ENCODE results near the gene DIAPH2.
"Not testable (repeated sequence)": the region's sequence is repeated elsewhere in the genome, so short reads cannot be mapped to it uniquely, and the experiment has no call there.

The DIAPH2 gene

GRCh38 chrX:96859422-96859821 lies 174.8 kb downstream of the DIAPH2 start:
- H3K4me1 ChIP-seq (ENCODE audit: insufficient read depth, low read length); H3K9me3 ChIP-seq (ENCODE audit: low read length); H2AFZ ChIP-seq (ENCODE audit: low read depth, low read length); H3K27me3 ChIP-seq (ENCODE audit: insufficient read depth, low read length); H3K36me3 ChIP-seq (ENCODE audit: insufficient read depth, low read length); H3K4me3 ChIP-seq (ENCODE audit: low read length): not testable (repeated sequence)

- no peak overlapping the region for H2AFZ ChIP-seq (ENCODE audit: low read depth, low read length)
- no peaks in the 10 kb centered on the region for H3K36me3 ChIP-seq (ENCODE audit: insufficient read depth, low read length)
- H3K27me3 ChIP-seq (ENCODE audit: insufficient read depth, low read length): no peaks in the 10 kb centered on the region
- no peaks in the 10 kb centered on the region for H3K9me3 ChIP-seq (ENCODE audit: low read length)
- H3K4me1 ChIP-seq (ENCODE audit: insufficient read depth, low read length): no peaks in the 10 kb centered on the region
- H3K4me3 ChIP-seq (ENCODE audit: low read length): no peak overlapping the region
Measured at GRCh38 chrX:96861218-96861617, 176.6 kb downstream of the DIAPH2 start.

DNA sequence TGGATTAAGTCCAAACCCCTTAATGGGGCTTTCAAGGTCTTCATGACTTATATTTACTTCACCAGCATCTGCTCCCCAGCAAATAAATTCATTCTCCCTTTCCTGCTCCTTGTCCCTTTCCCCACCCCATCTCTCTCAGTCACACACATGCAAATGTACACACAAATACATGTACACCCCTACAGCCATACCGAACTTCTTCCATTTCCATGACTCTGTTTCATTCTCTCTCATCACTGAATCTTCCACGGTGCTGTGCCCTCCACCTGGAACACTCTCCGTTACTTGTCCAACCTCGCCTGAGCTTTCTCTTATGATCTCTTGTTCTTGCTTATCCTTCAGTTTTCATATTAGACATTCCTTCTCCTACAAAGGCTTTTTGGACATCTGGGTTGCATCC lies 177.0 kb downstream of the DIAPH2 start:
- no peak overlapping the region for H3K4me3 ChIP-seq (ENCODE audit: low read length)
- H3K4me1 ChIP-seq (ENCODE audit: insufficient read depth, low read length): no peaks in the 10 kb centered on the region
- no peaks in the 10 kb centered on the region for H3K27me3 ChIP-seq (ENCODE audit: insufficient read depth, low read length)
- no peaks in the 10 kb centered on the region for H3K9me3 ChIP-seq (ENCODE audit: low read length)
- no peaks in the 10 kb centered on the region for H3K36me3 ChIP-seq (ENCODE audit: insufficient read depth, low read length)
- no peak overlapping the region for H2AFZ ChIP-seq (ENCODE audit: low read depth, low read length)

GRCh38 chrX:96883608-96884007 lies 199.0 kb downstream of the DIAPH2 start, which contains the start of gene RPA4:
RPA4 (plus strand) TSS chrX:96883908; CDS start chrX:96884311, 403 bp downstream.
- Histone ChIP-seq H3K4me3 (ENCODE audit: low read length) (no peak within 1 kb of the TSS), H3K36me3 (ENCODE audit: insufficient read depth, low read length) (no peaks in the 10 kb centered on the region), H2AFZ (ENCODE audit: low read depth, low read length) (no peak within 1 kb of the TSS), H3K27me3 (ENCODE audit: insufficient read depth, low read length) (no peaks in the 10 kb centered on the region), H3K9me3 (ENCODE audit: low read length) (no peaks in the 10 kb centered on the region), H3K4me1 (ENCODE audit: insufficient read depth, low read length) (no peaks in the 10 kb centered on the region)

GRCh38 chrX:96884027-96884426 lies 199.4 kb downstream of the DIAPH2 start:
- Histone ChIP-seq H2AFZ (ENCODE audit: low read depth, low read length) (no peak overlapping the region), H3K4me1 (ENCODE audit: insufficient read depth, low read length) (no peaks in the 10 kb centered on the region), H3K36me3 (ENCODE audit: insufficient read depth, low read length) (no peaks in the 10 kb centered on the region), H3K9me3 (ENCODE audit: low read length) (no peaks in the 10 kb centered on the region), H3K4me3 (ENCODE audit: low read length) (no peak overlapping the region), H3K27me3 (ENCODE audit: insufficient read depth, low read length) (no peaks in the 10 kb centered on the region)

DNA sequence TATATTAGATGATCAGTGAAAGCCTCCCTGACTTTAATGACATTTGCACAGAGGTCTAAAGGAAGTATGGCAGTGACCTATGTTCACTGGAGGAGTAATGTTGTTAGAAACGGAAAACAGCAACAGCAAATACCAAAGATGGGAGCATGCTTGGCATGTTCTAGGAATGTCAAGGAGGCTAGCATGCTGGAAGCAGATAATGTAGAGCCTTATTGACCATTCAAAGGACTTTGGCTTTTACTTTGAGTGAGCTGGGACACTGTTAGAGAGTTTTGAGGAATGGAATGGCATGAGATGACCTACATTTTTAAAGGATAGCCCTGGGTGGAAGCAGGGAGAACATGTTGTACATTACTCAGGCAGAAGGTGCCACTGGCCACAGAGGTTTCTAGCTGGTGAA lies 205.1 kb downstream of the DIAPH2 start:
- Histone ChIP-seq H3K4me1 (ENCODE audit: insufficient read depth, low read length) (no peaks in the 10 kb centered on the region), H3K27me3 (ENCODE audit: insufficient read depth, low read length) (no peaks in the 10 kb centered on the region), H3K36me3 (ENCODE audit: insufficient read depth, low read length) (no peaks in the 10 kb centered on the region), H2AFZ (ENCODE audit: low read depth, low read length) (no peak overlapping the region), H3K9me3 (ENCODE audit: low read length) (no peaks in the 10 kb centered on the region), H3K4me3 (ENCODE audit: low read length) (no peak overlapping the region)

DNA sequence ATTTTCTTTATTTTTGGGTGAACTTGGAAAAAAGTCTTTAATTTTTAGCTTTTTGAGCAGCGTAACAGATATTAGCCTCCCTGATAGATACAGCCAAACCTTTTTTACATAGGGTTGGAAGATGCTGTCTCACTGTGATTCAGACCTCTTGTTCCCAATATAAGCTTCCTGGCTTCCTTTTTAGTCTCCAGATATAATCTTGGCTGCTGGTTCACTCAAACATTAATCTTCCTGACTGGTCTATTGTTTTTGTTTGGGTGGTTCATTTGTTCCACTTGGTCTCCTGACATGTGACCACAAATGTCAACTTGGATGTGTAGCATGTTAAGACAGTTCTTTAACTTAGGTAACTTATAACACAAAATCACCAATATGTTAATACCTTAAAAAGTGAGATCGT lies 222.1 kb downstream of the DIAPH2 start:
- H3K36me3 ChIP-seq (ENCODE audit: insufficient read depth, low read length): no peaks in the 10 kb centered on the region
- H3K9me3 ChIP-seq (ENCODE audit: low read length): no peaks in the 10 kb centered on the region
- no peak overlapping the region for H2AFZ ChIP-seq (ENCODE audit: low read depth, low read length)
- no peaks in the 10 kb centered on the region for H3K27me3 ChIP-seq (ENCODE audit: insufficient read depth, low read length)
- H3K4me3 ChIP-seq (ENCODE audit: low read length): no peak overlapping the region
- no peaks in the 10 kb centered on the region for H3K4me1 ChIP-seq (ENCODE audit: insufficient read depth, low read length)

DNA sequence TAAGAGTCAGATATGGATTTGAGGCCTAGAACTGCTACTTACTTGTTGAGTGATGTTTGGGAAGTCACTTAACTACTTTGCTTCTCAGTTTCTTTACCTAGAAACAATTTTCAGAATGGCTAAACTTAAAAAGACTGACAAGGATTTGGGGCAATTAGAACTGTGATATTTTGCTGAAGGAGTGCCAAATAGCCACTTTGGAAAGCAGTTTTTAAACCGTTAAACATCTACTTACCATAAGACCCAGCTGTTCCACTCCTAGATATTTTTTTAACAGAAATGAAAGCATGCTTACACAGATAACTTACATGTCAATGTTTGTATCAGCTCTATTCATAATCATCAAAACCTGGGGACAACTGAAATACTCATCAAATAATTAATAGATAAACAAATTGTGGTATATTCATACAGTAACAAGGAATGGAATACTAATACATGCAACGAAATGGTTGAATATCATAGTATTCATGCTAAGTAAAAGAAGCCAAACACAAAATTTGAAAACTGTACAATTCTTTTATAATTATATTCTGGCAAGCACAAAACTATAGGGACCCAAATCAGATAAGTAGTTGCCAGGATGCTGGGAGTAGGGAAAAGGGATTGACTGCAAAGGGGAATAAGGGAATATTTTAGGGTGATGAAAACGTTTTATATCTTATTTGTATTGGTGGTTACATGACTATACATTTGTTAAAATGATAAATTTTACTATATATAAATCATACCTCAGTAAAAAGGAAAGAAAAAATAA lies 223.1 kb downstream of the DIAPH2 start:
- Histone ChIP-seq H2AFZ (ENCODE audit: low read depth, low read length) (no peak overlapping the region), H3K9me3 (ENCODE audit: low read length) (no peaks in the 10 kb centered on the region), H3K27me3 (ENCODE audit: insufficient read depth, low read length) (no peaks in the 10 kb centered on the region), H3K36me3 (ENCODE audit: insufficient read depth, low read length) (no peaks in the 10 kb centered on the region), H3K4me1 (ENCODE audit: insufficient read depth, low read length) (no peaks in the 10 kb centered on the region), H3K4me3 (ENCODE audit: low read length) (no peak overlapping the region)

DNA sequence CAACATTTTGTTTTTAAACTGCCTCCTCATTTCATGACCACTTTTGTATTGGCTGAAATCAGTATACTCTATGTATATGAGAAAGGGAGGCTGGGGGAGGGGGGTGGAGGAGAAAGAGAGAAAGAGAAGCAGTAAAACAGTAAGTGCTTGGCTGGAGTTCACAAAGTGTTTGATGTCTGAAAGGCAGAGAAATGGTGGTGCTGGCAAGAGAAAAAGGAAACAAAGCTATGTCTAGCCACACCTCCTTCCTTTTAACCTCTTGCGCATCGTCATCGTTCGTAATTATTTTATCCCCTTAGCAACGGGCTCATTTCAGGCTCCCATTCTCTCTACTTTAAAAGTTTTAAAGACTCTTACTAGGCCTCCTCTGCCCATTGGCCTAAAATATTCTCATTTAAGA lies 224.6 kb downstream of the DIAPH2 start:
- H3K36me3 ChIP-seq (ENCODE audit: insufficient read depth, low read length): no peaks in the 10 kb centered on the region
- H3K9me3 ChIP-seq (ENCODE audit: low read length): no peaks in the 10 kb centered on the region
- no peak overlapping the region for H2AFZ ChIP-seq (ENCODE audit: low read depth, low read length)
- H3K4me1 ChIP-seq (ENCODE audit: insufficient read depth, low read length): no peaks in the 10 kb centered on the region
- H3K4me3 ChIP-seq (ENCODE audit: low read length): no peak overlapping the region
- H3K27me3 ChIP-seq (ENCODE audit: insufficient read depth, low read length): no peaks in the 10 kb centered on the region

- no peaks in the 10 kb centered on the region for H3K27me3 ChIP-seq (ENCODE audit: insufficient read depth, low read length)
- H2AFZ ChIP-seq (ENCODE audit: low read depth, low read length): no peak overlapping the region
- H3K4me3 ChIP-seq (ENCODE audit: low read length): no peak overlapping the region
- no peaks in the 10 kb centered on the region for H3K4me1 ChIP-seq (ENCODE audit: insufficient read depth, low read length)
- no peaks in the 10 kb centered on the region for H3K9me3 ChIP-seq (ENCODE audit: low read length)
- H3K36me3 ChIP-seq (ENCODE audit: insufficient read depth, low read length): no peaks in the 10 kb centered on the region
Measured at GRCh38 chrX:96918864-96919263, 234.2 kb downstream of the DIAPH2 start.

DNA sequence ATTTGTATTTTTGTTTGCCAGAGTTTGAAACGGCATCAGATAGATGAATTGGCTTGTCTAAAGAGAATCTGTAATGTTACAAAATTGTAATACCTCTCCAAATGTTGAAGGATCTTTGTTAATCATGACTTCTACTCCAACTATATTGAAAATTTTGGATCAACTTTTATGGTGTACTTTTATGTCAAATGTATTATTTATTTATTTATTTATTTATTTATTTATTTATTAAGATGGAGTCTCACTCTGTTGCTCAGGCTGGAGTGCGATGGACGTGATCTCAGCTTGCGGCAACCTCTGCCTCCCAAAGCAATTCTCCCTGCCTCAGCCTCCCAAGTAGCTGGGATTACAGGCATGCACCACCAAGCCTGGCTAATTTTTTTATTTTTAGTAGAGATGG lies 235.0 kb downstream of the DIAPH2 start:
- no peaks in the 10 kb centered on the region for H3K27me3 ChIP-seq (ENCODE audit: insufficient read depth, low read length)
- no peaks in the 10 kb centered on the region for H3K9me3 ChIP-seq (ENCODE audit: low read length)
- no peaks in the 10 kb centered on the region for H3K4me1 ChIP-seq (ENCODE audit: insufficient read depth, low read length)
- H3K36me3 ChIP-seq (ENCODE audit: insufficient read depth, low read length): no peaks in the 10 kb centered on the region
- no peak overlapping the region for H2AFZ ChIP-seq (ENCODE audit: low read depth, low read length)
- H3K4me3 ChIP-seq (ENCODE audit: low read length): no peak overlapping the region

GRCh38 chrX:96924581-96924980 lies 239.9 kb downstream of the DIAPH2 start:
- Histone ChIP-seq H3K9me3 (ENCODE audit: low read length) (no peaks in the 10 kb centered on the region), H3K4me3 (ENCODE audit: low read length) (no peak overlapping the region), H2AFZ (ENCODE audit: low read depth, low read length) (no peak overlapping the region), H3K4me1 (ENCODE audit: insufficient read depth, low read length) (no peaks in the 10 kb centered on the region), H3K36me3 (ENCODE audit: insufficient read depth, low read length) (no peaks in the 10 kb centered on the region), H3K27me3 (ENCODE audit: insufficient read depth, low read length) (no peaks in the 10 kb centered on the region)

- Histone ChIP-seq H3K4me1 (ENCODE audit: insufficient read depth, low read length) (peaks cover 5% of the 10 kb centered on the region), H3K36me3 (ENCODE audit: insufficient read depth, low read length) (no peaks in the 10 kb centered on the region), H3K9me3 (ENCODE audit: low read length) (no peaks in the 10 kb centered on the region), H3K4me3 (ENCODE audit: low read length) (no peak overlapping the region), H3K27me3 (ENCODE audit: insufficient read depth, low read length) (no peaks in the 10 kb centered on the region), H2AFZ (ENCODE audit: low read depth, low read length) (no peak overlapping the region)
Measured at GRCh38 chrX:96929036-96929435, 244.4 kb downstream of the DIAPH2 start.

DNA sequence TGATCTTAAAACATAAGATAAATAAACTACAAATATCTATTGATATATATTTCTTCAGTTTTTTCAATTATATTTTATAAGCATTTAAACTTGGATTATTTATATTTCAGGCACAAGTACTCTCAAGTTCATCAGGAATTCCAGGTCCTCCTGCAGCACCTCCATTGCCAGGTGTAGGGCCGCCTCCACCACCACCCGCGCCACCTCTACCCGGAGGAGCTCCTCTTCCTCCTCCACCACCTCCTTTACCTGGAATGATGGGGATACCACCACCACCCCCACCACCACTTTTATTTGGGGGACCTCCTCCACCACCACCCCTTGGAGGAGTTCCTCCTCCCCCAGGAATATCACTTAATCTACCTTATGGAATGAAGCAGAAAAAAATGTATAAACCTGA lies 273.1 kb downstream of the DIAPH2 start:
- Histone ChIP-seq H3K27me3 (ENCODE audit: insufficient read depth, low read length) (no peaks in the 10 kb centered on the region), H3K36me3 (ENCODE audit: insufficient read depth, low read length) (no peaks in the 10 kb centered on the region), H3K4me3 (ENCODE audit: low read length) (no peak overlapping the region), H3K4me1 (ENCODE audit: insufficient read depth, low read length) (peaks cover 3% of the 10 kb centered on the region), H2AFZ (ENCODE audit: low read depth, low read length) (no peak overlapping the region), H3K9me3 (ENCODE audit: low read length) (peaks cover 3% of the 10 kb centered on the region)
